GM19035 (cell line): ENCODE measurements around the gene SLC39A11.
"Not testable (repeated sequence)": the region's sequence is repeated elsewhere in the genome, so short reads cannot be mapped to it uniquely, and the experiment has no call there.

ENCODE experiments used
- ATAC-seq: cut with Tn5 transposase; IDR thresholded peaks from one replicate; pipeline ENCODE4 v1.9.1; 2021; ENCODE audit not compliant: unreplicated experiment

Gene SLC39A11

GRCh38 chr17:73072219-73072962, 20.1 kb downstream of the SLC39A11 start:
- ATAC-seq: no peak

- ATAC-seq: no peak
Measured at GRCh38 chr17:73071066-73071999, 21.2 kb downstream of the SLC39A11 start.

- ATAC-seq: no peak
Measured at GRCh38 chr17:73069841-73070240, 22.6 kb downstream of the SLC39A11 start.

GRCh38 chr17:73069164-73069770, 23.2 kb downstream of the SLC39A11 start:
- ATAC-seq: no peak

GRCh38 chr17:73068322-73069153, 23.9 kb downstream of the SLC39A11 start:
- no peak for ATAC-seq

GRCh38 chr17:73067699-73068098, 24.8 kb downstream of the SLC39A11 start:
- not testable (repeated sequence) for ATAC-seq

- ATAC-seq: no peak
Measured at GRCh38 chr17:73067075-73067474, 25.4 kb downstream of the SLC39A11 start.

GRCh38 chr17:73066148-73066884, 26.2 kb downstream of the SLC39A11 start:
- no peak for ATAC-seq

GRCh38 chr17:73065376-73065775, 27.1 kb downstream of the SLC39A11 start:
- no peak for ATAC-seq

GRCh38 chr17:73064084-73064938, 28.2 kb downstream of the SLC39A11 start:
- ATAC-seq: no peak

GRCh38 chr17:73062726-73063125, 29.8 kb downstream of the SLC39A11 start:
- no peak for ATAC-seq

GRCh38 chr17:73061161-73061560, 31.3 kb downstream of the SLC39A11 start:
- no peak for ATAC-seq

- ATAC-seq: no peak
Measured at GRCh38 chr17:73060721-73061120, 31.8 kb downstream of the SLC39A11 start.

- not testable (repeated sequence) for ATAC-seq
Measured at GRCh38 chr17:73059713-73060112, 32.8 kb downstream of the SLC39A11 start.

- ATAC-seq: no peak
Measured at GRCh38 chr17:73058022-73058421, 34.5 kb downstream of the SLC39A11 start.

- ATAC-seq: no peak
Measured at GRCh38 chr17:73057196-73057595, 35.3 kb downstream of the SLC39A11 start.

- no peak for ATAC-seq
Measured at GRCh38 chr17:73052923-73053322, 39.6 kb downstream of the SLC39A11 start.

GRCh38 chr17:73050797-73051196, 41.7 kb downstream of the SLC39A11 start:
- no peak for ATAC-seq

GRCh38 chr17:73048170-73048569, 44.3 kb downstream of the SLC39A11 start:
- ATAC-seq: no peak
